HG03280 (cell line): ENCODE results near the gene ZNF644.
"Not testable (repeated sequence)": the region's sequence is repeated elsewhere in the genome, so short reads cannot be mapped to it uniquely, and the experiment has no call there.

Experiments used
- ATAC-seq: cut with Tn5 transposase; IDR thresholded peaks from one replicate; pipeline ENCODE4 v1.9.1; 2021; ENCODE audit warnings: mild to moderate bottlenecking, moderate library complexity; ENCODE audit not compliant: unreplicated experiment

The ZNF644 gene

GRCh38 chr1:91021686-91022517, at the start of gene ZNF644:
Gene ZNF644 (minus strand): TSS chr1:91022035. CDS start chr1:90982353, 39,682 bp downstream.
- peak; percentile 77 for ATAC-seq

GRCh38 chr1:91070298-91070697, 48.5 kb upstream of the ZNF644 start:
- no peak for ATAC-seq

GRCh38 chr1:91066538-91066937, 44.7 kb upstream of the ZNF644 start:
- no peak for ATAC-seq

GRCh38 chr1:91065337-91065736, 43.5 kb upstream of the ZNF644 start:
- ATAC-seq = no peak

GRCh38 chr1:91063403-91063802, 41.6 kb upstream of the ZNF644 start:
- ATAC-seq = not testable (repeated sequence)

- no peak for ATAC-seq
Measured at GRCh38 chr1:91059157-91059556, 37.3 kb upstream of the ZNF644 start.

- no peak for ATAC-seq
Measured at GRCh38 chr1:91057784-91058183, 35.9 kb upstream of the ZNF644 start.

GRCh38 chr1:91054780-91055481, 33.1 kb upstream of the ZNF644 start:
- ATAC-seq = no peak

- no peak for ATAC-seq
Measured at GRCh38 chr1:91053630-91054029, 31.8 kb upstream of the ZNF644 start.

- not testable (repeated sequence) for ATAC-seq
Measured at GRCh38 chr1:91049551-91049950, 27.7 kb upstream of the ZNF644 start.

- ATAC-seq = no peak
Measured at GRCh38 chr1:91046766-91047165, 24.9 kb upstream of the ZNF644 start.

GRCh38 chr1:91045284-91045683, 23.4 kb upstream of the ZNF644 start:
- no peak for ATAC-seq

- not testable (repeated sequence) for ATAC-seq
Measured at GRCh38 chr1:91044776-91045175, 22.9 kb upstream of the ZNF644 start.

GRCh38 chr1:91042372-91042771, 20.5 kb upstream of the ZNF644 start:
- ATAC-seq = not testable (repeated sequence)

GRCh38 chr1:91038582-91038981, 16.7 kb upstream of the ZNF644 start:
- ATAC-seq = no peak

GRCh38 chr1:91036894-91037829, 15.3 kb upstream of the ZNF644 start:
- no peak for ATAC-seq

- no peak for ATAC-seq
Measured at GRCh38 chr1:91032349-91032748, 10.5 kb upstream of the ZNF644 start.

GRCh38 chr1:91031081-91031480, 9.2 kb upstream of the ZNF644 start:
- no peak for ATAC-seq

- no peak for ATAC-seq
Measured at GRCh38 chr1:91026777-91027176, 4.9 kb upstream of the ZNF644 start.

GRCh38 chr1:91026320-91026719, 4.5 kb upstream of the ZNF644 start:
- ATAC-seq = no peak

GRCh38 chr1:91024481-91025119, 2.8 kb upstream of the ZNF644 start:
- no peak for ATAC-seq
